Stimulated activated CD4-positive, alpha-beta T cell treated with anti-CD3 and anti-CD28 coated beads, TNF-alpha, amount 100 ng/mL, for 24 hours (primary cell): ENCODE results near the gene CACNA1H.

Experiments used
- DNase-seq, 3 experiments: peaks; one replicate each; pipeline ENCODE4 v3.0.0-alpha.2; 2020; ENCODE audit warnings: low read depth in 3 of 3

The CACNA1H gene

GRCh38 chr16:1211451-1212268 lies 58.8 kb downstream of the CACNA1H start:
- DNase-seq, result no peak

DNA sequence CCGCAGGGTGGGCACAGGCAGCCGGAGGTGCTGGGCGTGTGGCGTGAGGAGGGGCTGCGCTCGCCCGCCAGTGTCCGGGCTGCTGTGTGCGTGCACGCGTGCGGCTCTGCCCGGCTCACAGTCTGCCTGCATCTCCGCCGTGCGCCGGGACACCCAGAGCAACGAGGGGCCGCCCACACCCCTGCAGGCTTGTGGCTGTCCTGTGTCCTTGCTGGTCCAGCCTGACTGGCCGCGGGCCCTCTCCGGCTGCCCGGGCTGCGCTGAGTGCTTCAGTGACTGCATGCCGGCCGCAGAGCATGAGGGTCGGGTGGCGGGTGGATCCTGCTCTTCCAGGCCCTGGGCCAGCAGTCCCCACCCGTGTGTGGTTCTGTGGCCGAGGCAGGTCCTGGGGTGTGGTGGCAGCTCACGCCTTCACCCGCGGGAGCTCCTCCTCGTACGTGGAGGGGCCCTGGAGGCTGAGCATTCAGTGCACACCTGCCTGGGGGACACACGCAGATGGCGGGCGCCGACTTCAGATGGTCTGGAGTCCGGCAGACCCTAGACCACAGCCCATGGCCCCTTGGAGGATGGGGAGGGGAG lies 59.8 kb downstream of the CACNA1H start:
- no peak for DNase-seq

DNA sequence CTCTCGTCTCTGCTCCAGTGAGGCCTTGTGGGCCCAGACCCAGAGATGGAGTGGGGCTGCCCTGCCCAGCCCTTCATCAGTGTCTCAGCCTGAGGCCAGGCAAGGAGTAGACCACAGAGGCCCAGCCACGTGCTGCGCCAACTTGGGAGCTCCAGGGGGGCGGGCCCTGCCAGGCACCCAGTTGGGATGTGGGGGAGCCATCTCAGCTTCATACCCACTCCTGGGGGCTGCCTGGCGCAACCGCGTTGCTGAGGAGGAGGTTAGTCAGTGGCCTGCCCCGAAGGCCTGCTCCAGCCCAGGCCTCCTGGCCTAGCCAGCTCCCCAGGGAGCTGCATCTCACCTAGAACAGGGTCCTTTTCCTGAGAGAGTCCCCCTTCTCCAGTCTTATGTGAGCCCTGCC lies 60.3 kb downstream of the CACNA1H start:
- DNase-seq, result no peak

DNA sequence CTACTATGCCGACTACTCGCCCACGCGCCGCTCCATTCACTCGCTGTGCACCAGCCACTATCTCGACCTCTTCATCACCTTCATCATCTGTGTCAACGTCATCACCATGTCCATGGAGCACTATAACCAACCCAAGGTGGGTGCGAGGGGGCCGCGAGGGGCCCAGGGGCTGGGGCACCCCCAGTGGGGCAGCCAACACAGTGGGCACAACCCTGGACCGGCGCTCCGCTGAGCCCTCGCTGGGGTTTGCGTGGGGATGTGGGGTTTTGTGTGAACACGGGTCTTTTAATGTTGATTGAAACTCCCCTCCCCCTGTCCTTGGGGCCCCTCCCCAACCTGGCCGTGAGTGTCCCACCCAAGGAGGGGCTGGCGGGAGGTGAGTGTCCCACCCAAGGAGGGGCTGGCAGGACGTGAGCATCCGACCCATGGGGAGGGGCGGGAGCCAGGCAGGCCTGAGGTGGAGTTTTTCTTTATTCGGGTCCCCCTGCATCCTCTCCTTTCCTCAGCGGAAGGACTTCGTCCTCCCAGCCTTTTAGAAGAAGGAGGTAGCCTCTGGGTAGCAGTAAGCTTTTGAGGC lies 61.0 kb downstream of the CACNA1H start:
- no peak for DNase-seq

DNA sequence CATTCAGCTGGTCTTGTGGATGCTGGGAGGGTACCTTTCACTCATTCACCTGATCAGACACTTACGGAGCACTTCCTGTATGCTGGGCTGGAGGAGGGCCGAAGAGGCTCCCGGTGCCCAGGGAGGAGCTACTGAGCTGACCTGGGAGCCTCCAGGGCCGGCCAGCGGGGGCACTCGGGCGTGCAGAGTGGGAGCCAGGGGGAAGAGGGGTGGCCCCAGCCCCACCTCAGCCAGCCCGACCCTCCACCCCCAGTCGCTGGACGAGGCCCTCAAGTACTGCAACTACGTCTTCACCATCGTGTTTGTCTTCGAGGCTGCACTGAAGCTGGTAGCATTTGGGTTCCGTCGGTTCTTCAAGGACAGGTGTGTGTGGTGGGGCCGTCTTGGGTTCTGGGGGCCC lies 61.8 kb downstream of the CACNA1H start:
- no peak for DNase-seq

DNA sequence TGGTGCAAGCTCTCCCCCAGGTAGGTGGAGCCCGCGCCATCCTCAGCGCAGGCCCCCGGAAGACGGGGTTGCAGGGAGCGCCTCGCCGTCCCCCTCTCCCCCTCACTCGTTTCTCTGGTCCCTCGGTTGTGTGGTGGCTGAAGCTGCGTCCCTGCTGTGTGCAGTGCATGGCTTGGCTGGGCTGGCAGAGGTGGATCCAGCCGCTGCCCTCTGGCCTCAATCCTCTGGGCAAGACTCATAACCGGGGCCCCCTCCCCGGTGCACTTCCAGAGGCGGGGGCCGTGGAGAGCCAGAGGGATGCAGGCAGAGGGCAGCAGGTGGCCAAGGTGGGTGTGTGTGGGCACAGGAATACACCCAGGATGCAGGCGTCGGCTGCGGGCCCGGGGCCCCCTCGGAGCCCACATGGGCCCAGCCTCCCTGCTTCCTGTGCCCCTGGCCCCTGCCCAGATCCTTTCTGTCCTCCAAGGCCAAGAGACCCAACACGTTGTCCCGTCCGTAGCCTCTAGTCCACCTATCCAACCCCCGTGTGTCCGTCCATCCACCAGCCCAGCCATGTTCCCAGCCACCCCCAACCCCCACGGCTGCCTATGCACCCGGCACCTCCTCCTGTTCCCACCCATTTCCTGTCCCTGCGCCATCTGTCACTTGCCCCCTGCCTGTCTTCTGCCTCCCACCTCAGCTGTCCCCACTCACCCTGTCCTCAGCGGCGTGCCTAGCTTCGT lies 62.8 kb downstream of the CACNA1H start:
- DNase-seq, result no peak

GRCh38 chr16:1216296-1216619 lies 63.4 kb downstream of the CACNA1H start:
- no peak for DNase-seq

DNA sequence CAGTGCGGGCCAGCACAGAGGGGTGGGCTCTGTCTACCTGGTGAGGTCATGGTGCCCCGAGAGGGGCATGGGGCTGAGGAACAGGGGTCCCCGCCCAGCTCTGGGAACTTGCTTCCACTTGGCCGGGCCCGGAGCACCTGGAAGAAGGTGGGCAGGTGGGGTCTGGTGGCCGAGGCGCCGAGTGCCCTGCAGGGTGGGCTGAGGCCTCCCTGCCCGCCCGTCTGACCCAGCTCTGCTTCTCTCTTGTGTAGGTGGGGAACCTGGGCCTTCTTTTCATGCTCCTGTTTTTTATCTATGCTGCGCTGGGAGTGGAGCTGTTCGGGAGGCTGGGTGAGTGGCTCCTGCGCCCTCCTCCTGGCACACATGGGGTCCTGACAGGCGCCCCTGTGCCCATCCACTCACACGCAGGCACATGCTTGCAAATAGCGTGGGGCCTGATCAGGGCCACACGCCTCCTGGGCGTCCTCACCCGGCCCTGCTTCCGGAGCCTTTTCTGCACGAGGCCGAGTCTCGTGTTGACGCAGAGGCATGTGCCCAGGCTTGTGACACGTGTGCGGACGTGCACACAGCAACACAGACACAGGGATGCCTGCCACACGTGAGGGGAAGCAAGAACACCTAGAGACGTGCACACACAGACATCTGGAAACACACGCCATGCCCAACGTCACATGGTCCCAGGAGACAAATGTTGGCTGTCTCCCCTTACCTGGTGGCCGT lies 63.9 kb downstream of the CACNA1H start:
- no peak for DNase-seq

DNA sequence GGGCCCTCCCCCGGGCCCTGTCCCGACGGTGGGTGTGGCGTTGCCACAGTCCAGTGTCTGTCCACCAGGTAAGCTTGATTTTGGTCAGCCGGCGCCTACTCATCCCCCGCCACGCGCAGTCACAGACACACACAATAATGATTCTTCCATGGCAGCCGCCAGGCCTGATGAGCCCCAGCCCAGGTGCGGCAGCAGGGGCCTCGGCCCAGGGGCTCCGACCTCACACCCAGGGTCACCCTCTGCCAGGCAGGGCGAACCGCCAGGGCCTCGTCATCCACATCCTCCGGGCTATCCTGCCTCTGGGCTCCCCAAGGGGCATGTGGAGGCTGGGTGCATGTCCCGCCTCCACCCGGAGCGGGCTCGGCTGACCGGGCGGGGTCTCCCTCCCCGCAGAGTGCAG lies 64.6 kb downstream of the CACNA1H start:
- no peak for DNase-seq

DNA sequence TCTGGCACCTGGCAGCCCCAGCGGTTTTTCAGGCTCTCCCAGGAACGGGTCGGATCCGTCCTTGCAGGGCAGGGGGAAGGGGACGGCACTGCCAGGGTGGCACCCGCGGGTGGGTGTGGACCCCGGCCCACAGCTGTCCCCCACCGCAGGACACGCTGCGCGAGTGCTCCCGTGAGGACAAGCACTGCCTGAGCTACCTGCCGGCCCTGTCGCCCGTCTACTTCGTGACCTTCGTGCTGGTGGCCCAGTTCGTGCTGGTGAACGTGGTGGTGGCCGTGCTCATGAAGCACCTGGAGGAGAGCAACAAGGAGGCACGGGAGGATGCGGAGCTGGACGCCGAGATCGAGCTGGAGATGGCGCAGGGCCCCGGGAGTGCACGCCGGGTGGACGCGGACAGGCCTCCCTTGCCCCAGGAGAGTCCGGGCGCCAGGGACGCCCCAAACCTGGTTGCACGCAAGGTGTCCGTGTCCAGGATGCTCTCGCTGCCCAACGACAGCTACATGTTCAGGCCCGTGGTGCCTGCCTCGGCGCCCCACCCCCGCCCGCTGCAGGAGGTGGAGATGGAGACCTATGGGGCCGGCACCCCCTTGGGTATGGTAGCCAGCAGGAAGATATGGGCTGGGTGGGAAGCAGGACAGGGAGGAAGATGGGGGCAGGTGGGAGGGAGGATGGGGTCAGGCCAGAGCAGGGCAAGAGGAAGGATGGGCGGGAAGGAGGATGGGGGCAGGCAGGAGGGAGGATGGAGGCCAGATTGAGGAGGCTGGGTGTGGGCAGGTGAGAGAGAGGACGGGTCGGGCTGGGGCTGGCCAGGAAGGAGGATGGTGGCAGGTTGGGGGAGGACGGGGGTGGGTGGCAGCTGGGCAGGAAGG lies 65.4 kb downstream of the CACNA1H start:
- no peak for DNase-seq

GRCh38 chr16:1218930-1219611 lies 66.2 kb downstream of the CACNA1H start:
- DNase-seq, result no peak

- no peak for DNase-seq
These were observed 67.3 kb downstream of the CACNA1H start for GRCh38 chr16:1220098-1220728.

- DNase-seq, result no peak
These were observed 68.1 kb downstream of the CACNA1H start for GRCh38 chr16:1220841-1221627.

- no peak for DNase-seq
These were observed 69.0 kb downstream of the CACNA1H start for GRCh38 chr16:1221628-1222552.

DNA sequence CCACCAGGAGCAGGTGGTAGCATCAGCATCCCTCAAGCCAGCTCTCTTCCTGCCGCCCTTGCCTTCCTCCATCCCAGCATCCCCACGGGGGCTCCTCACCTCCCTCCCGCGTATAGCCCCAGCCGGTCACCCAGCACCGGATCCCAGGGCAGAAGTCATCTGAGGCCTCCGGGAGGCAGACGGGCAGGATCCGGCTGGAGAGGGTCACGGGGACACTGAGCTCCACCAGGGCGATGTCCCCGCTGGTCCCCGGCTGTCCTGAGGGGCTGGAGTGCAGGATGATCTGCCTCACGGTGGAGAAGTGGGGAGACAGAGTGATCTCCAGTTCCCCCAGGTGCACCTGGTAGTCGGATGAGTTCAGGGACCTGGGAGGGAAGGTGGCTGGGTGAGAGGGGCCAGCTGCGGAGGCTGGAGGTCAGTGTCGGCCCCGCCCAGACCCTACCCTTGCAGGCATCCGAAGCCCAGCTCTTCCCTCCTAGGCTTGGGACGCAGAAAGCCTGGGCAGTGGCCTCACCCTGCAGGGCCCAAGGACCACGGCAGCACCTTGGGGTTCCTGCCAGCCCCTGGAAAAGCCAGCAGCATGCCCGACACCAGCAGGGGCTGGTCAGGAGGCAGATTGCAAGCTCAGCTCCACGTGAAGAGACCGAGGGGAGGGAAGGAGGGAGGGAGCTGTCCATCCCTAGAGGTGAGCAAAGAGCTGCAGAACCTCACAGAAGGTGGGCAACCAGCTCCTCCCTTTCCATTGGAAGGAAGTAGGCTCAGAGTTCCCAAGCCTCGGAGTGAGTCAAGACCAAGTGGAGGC lies 69.8 kb downstream of the CACNA1H start:
- no peak for DNase-seq

- DNase-seq, result no peak
These were observed 70.7 kb downstream of the CACNA1H start for GRCh38 chr16:1223355-1224214.
